MM.1S (cell line): Measurements from ENCODE around the gene DMWD.

Experiments
- DNase-seq: peaks from one replicate; pipeline ENCODE4 v3.0.0-alpha.2; 2015
- H2AFZ ChIP-seq: fragments of 300-600 bp; sonication (generic); 2 replicates; pipeline ENCODE4 v1.6.0; 2016; ENCODE audit warnings: antibody characterized with exemption, low read length
- H3F3A ChIP-seq: fragments of 300-600 bp; sonication (generic); 2 replicates; pipeline ENCODE4 v1.6.1; 2016; ENCODE audit warnings: mild to moderate bottlenecking, antibody characterized with exemption, low read length, moderate library complexity, mixed read lengths; ENCODE audit not compliant: insufficient read depth
- H3K27ac ChIP-seq: fragments of 300-600 bp; sonication (generic); 2 replicates; pipeline ENCODE4 v1.5.1; 2016; ENCODE audit warnings: mild to moderate bottlenecking, low read length
- H3K27me3 ChIP-seq: fragments of 300-600 bp; sonication (generic); replicated peaks from 2 replicates; pipeline ENCODE4 v1.6.0; 2016; ENCODE audit warnings: low read length; ENCODE audit not compliant: insufficient read depth
- H3K36me3 ChIP-seq: fragments of 300-600 bp; sonication (generic); replicated peaks from 2 replicates; pipeline ENCODE4 v1.6.1; 2016; ENCODE audit warnings: mild to moderate bottlenecking, low read length, mixed read lengths; ENCODE audit not compliant: insufficient read depth
- H3K4me1 ChIP-seq: fragments of 300-600 bp; sonication (generic); 2 replicates; pipeline ENCODE4 v1.6.1; 2016; ENCODE audit warnings: low read length, mixed read lengths
- H3K4me2 ChIP-seq: fragments of 300-600 bp; sonication (generic); 2 replicates; pipeline ENCODE4 v1.6.0; 2016; ENCODE audit warnings: low read depth, low read length
- H3K4me3 ChIP-seq: fragments of 300-600 bp; sonication (generic); 2 replicates; pipeline ENCODE4 v1.5.1; 2016; ENCODE audit warnings: low read length, mixed read lengths
- H3K79me2 ChIP-seq: fragments of 300-600 bp; sonication (generic); 2 replicates; pipeline ENCODE4 v1.6.1; 2016; ENCODE audit warnings: mixed run types, low read length, mixed read lengths
- H3K9ac ChIP-seq: fragments of 300-600 bp; sonication (generic); 2 replicates; pipeline ENCODE4 v1.6.1; 2016; ENCODE audit warnings: low read length, mixed read lengths
- H3K9me2 ChIP-seq: fragments of 300-600 bp; sonication (generic); replicated peaks from 2 replicates; pipeline ENCODE4 v1.6.1; 2016; ENCODE audit warnings: mild to moderate bottlenecking, low read length, mixed read lengths; ENCODE audit not compliant: insufficient read depth
- H3K9me3 ChIP-seq: fragments of 300-600 bp; sonication (generic); replicated peaks from 2 replicates; pipeline ENCODE4 v1.6.1; 2016; ENCODE audit warnings: mild to moderate bottlenecking, low read length, mixed read lengths; ENCODE audit not compliant: insufficient read depth
- H4K20me1 ChIP-seq: fragments of 300-600 bp; sonication (generic); 2 replicates; pipeline ENCODE4 v1.6.1; 2016; ENCODE audit warnings: mild to moderate bottlenecking, low read length, moderate library complexity, mixed read lengths; ENCODE audit not compliant: insufficient read depth
- CTCF ChIP-seq: fragments of 300-600 bp; sonication (generic); IDR thresholded peaks from 2 replicates; pipeline ENCODE4 v1.5.1; 2016; ENCODE audit warnings: antibody characterized with exemption, low read length, mixed read lengths
- EZH2 ChIP-seq: fragments of 300-600 bp; sonication (generic); optimal IDR thresholded peaks from 2 replicates; pipeline ENCODE3; 2017; ENCODE audit warnings: low read depth, mild to moderate bottlenecking, antibody characterized with exemption, low read length, mixed read lengths
- EZH2phosphoT487 ChIP-seq: fragments of 300-600 bp; sonication (generic); IDR thresholded peaks from 2 replicates; pipeline ENCODE4 v1.6.1; 2018; ENCODE audit warnings: antibody characterized with exemption, low read length

The DMWD gene

GRCh38 chr19:45794627-45795026, 2.0 kb upstream of the DMWD start:
- Histone ChIP-seq H3K4me1 (peaks cover 15% of the 10 kb centered on the region), H3K36me3 (no peaks in the 10 kb centered on the region), H3K9ac (no peak overlapping the region), H3F3A (no peaks in the 10 kb centered on the region), H2AFZ (no peak overlapping the region), H3K27me3 (no peaks in the 10 kb centered on the region), H3K9me2 (no peaks in the 10 kb centered on the region), H3K79me2 (peaks cover 17% of the 10 kb centered on the region), H3K27ac (no peak overlapping the region), H3K9me3 (no peaks in the 10 kb centered on the region), H3K4me2 (no peak overlapping the region), H4K20me1 (no peaks in the 10 kb centered on the region), H3K4me3 (no peak overlapping the region)
- no peak for DNase-seq
- TF ChIP-seq EZH2, result no peak

GRCh38 chr19:45793876-45794275, 1.2 kb upstream of the DMWD start:
- 0 out of 2 replicates have a peak, but pooled peaks cover 3% of the 10 kb centered on the region for H3K36me3 ChIP-seq
- no peaks in the 10 kb centered on the region for H3K9me2 ChIP-seq
- H2AFZ ChIP-seq, result no peak overlapping the region
- H3K79me2 ChIP-seq, result peaks cover 23% of the 10 kb centered on the region
- H3K4me2 ChIP-seq, result no peak overlapping the region
- H4K20me1 ChIP-seq, result no peaks in the 10 kb centered on the region
- DNase-seq, result no peak
- no peaks in the 10 kb centered on the region for H3K9me3 ChIP-seq
- no peak for TF ChIP-seq EZH2
- TF ChIP-seq CTCF, result no peak
- no peak for TF ChIP-seq EZH2phosphoT487
- no peaks in the 10 kb centered on the region for H3K27me3 ChIP-seq
- H3K4me1 ChIP-seq, result peaks cover 15% of the 10 kb centered on the region
- no peak overlapping the region for H3K4me3 ChIP-seq
- no peak overlapping the region for H3K27ac ChIP-seq
- no peak overlapping the region for H3K9ac ChIP-seq
- no peaks in the 10 kb centered on the region for H3F3A ChIP-seq

- DNase-seq, result no peak
- Histone ChIP-seq H3K4me2 (peak overlapping the region; percentile 42; the same call in 1 of the 2 replicates), H3K79me2 (peaks cover 23% of the 10 kb centered on the region), H2AFZ (no peak overlapping the region), H3K27me3 (no peaks in the 10 kb centered on the region), H3K36me3 (0 out of 2 replicates have a peak, but pooled peaks cover 3% of the 10 kb centered on the region), H3K9me3 (no peaks in the 10 kb centered on the region), H3K4me1 (peaks cover 15% of the 10 kb centered on the region), H4K20me1 (no peaks in the 10 kb centered on the region), H3K27ac (no peak overlapping the region), H3F3A (no peaks in the 10 kb centered on the region), H3K4me3 (no peak overlapping the region), H3K9ac (no peak overlapping the region), H3K9me2 (no peaks in the 10 kb centered on the region)
- TF ChIP-seq EZH2 (no peak), EZH2phosphoT487 (no peak), CTCF (no peak)
Measured at GRCh38 chr19:45793178-45793564, 526 bp upstream of the DMWD start.

GRCh38 chr19:45791744-45792469, 738 bp downstream of the DMWD start:
- Histone ChIP-seq H3K9me2 (no peaks in the 10 kb centered on the region), H3K27me3 (no peaks in the 10 kb centered on the region), H2AFZ (peak overlapping the region; percentile 51; the same call in 1 of the 2 replicates), H3F3A (no peaks in the 10 kb centered on the region), H3K36me3 (0 out of 2 replicates have a peak, but pooled peaks cover 3% of the 10 kb centered on the region), H3K27ac (no peak overlapping the region), H3K9me3 (no peaks in the 10 kb centered on the region), H3K9ac (peak overlapping the region; percentile 88), H4K20me1 (no peaks in the 10 kb centered on the region), H3K4me2 (peak overlapping the region; percentile 96), H3K79me2 (peaks cover 23% of the 10 kb centered on the region), H3K4me1 (peaks cover 15% of the 10 kb centered on the region), H3K4me3 (peak overlapping the region; percentile 99)
- DNase-seq, result no peak
- TF ChIP-seq EZH2 (no peak), EZH2phosphoT487 (no peak), CTCF (no peak)
